ENCODE results near the gene SLFN14.
A peak's percentile ranks its signal among the peaks of the same experiment; 100 is the strongest.
"Not testable (repeated sequence)": the region's sequence is repeated elsewhere in the genome, so short reads cannot be mapped to it uniquely, and the experiment has no call there.

The SLFN14 gene

GRCh38 chr17:35557353-35557752 is 3.3 kb downstream of the SLFN14 start:
- DNase-seq: no peak

- DNase-seq: no peak
Observed at GRCh38 chr17:35555691-35556090, 4.9 kb downstream of the SLFN14 start.

- DNase-seq: peak; percentile 19
Observed at GRCh38 chr17:35554668-35555067, 6.0 kb downstream of the SLFN14 start.

- DNase-seq: no peak
Observed at GRCh38 chr17:35553310-35553709, 7.3 kb downstream of the SLFN14 start.

GRCh38 chr17:35548978-35549377 is 11.6 kb downstream of the SLFN14 start:
- peak; percentile 12 for DNase-seq

- DNase-seq: no peak
Observed at GRCh38 chr17:35548208-35548810, 12.3 kb downstream of the SLFN14 start.

GRCh38 chr17:35546487-35546886 is 14.1 kb downstream of the SLFN14 start:
- DNase-seq: no peak

- DNase-seq: no peak
Observed at GRCh38 chr17:35545150-35545549, 15.5 kb downstream of the SLFN14 start.

- no peak for DNase-seq
Observed at GRCh38 chr17:35543856-35544255, 16.8 kb downstream of the SLFN14 start.

GRCh38 chr17:35542990-35543389 is 17.6 kb downstream of the SLFN14 start:
- DNase-seq: no peak

GRCh38 chr17:35541434-35541833 is 19.2 kb downstream of the SLFN14 start:
- DNase-seq: no peak

GRCh38 chr17:35540589-35541404 is 19.8 kb downstream of the SLFN14 start:
- DNase-seq: peak; percentile 79

- DNase-seq: peak; percentile 21
Observed at GRCh38 chr17:35539659-35540026, 21.0 kb downstream of the SLFN14 start.

- peak; percentile 91 for DNase-seq
Observed at GRCh38 chr17:35537601-35538141, 22.9 kb downstream of the SLFN14 start, which contains the start of gene SLFN12L. Gene SLFN12L (minus strand): TSS chr17:35537678. CDS start chr17:35522364, 15,314 bp downstream.

- DNase-seq: peak; percentile 50
Observed at GRCh38 chr17:35536664-35537171, 23.9 kb downstream of the SLFN14 start.

GRCh38 chr17:35535406-35535805 is 25.2 kb downstream of the SLFN14 start:
- DNase-seq: peak; percentile 16

- DNase-seq: no peak
Observed at GRCh38 chr17:35534576-35535093, 26.0 kb downstream of the SLFN14 start.

- DNase-seq: peak; percentile 39
Observed at GRCh38 chr17:35531160-35531559, 29.5 kb downstream of the SLFN14 start.

- no peak for DNase-seq
Observed at GRCh38 chr17:35529866-35530265, 30.8 kb downstream of the SLFN14 start.

GRCh38 chr17:35529326-35529725 is 31.3 kb downstream of the SLFN14 start:
- not testable (repeated sequence) for DNase-seq

- DNase-seq: no peak
Observed at GRCh38 chr17:35523296-35523695, 37.3 kb downstream of the SLFN14 start.

- DNase-seq: peak; percentile 73
Observed at GRCh38 chr17:35521654-35522256, 38.9 kb downstream of the SLFN14 start.

- no peak for DNase-seq
Observed at GRCh38 chr17:35521150-35521549, 39.5 kb downstream of the SLFN14 start.

Data from activated CD4-positive, alpha-beta T cell treated with anti-CD3 and anti-CD28 coated beads, Interleukin-2, Interleukin-6, amounts not matched to agents 100 ng/mL and 50 ng/mL, durations not matched to agents 16 hours and 8 hours (primary cell).